Measurements from ENCODE around the gene XYLT1.

DNA sequence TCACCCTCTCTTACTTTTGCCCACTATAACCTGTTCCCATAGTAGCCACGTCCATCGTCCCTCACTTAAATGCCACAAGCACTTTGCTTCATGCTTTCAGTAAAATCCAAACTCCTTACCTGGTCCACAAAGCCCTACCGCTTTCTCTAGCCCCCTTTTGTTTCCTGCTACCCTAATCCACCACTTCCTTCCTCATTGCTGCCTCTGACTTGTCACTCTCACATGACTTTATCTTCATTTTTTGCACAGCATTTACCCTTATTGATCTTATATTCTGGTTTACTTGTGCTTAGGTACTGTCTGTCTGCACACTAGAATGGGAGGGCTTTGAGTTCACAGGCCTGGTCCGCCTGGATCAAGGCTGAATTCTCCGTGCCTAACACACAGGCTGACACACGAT, 340.0 kb downstream of the XYLT1 start:
- TF ChIP-seq EZH2 (IDR thresholded peaks at IDR 0.05) (no peak), POLR2AphosphoS5 (IDR thresholded peaks at IDR 0.05; ENCODE audit: borderline replicate concordance, low read depth, low read length) (no peak), FOXP2 (optimal IDR thresholded peaks at IDR 0.05; ENCODE audit: control extremely low read depth, extremely low read length, insufficient read depth) (no peak)

All from SK-N-MC (cell line).